Glomerular endothelial cell (primary cell): ENCODE results near the gene KLHL10. TPM values are rescaled to one million over a fixed set of nuclear protein-coding genes. Genes with fewer than 3 reads are reported as not detected.
A peak's percentile ranks its signal among the peaks of the same experiment; 100 is the strongest.
"Not testable (repeated sequence)": the region's sequence is repeated elsewhere in the genome, so short reads cannot be mapped to it uniquely, and the experiment has no call there.

Experiments used
- DNase-seq: peaks from one replicate; pipeline ENCODE4 v3.0.0-alpha.2; 2011; ENCODE audit warnings: low read depth, low spot score; ENCODE audit errors: extremely low read depth
- total RNA-seq: library from RNA; depleted of rRNA; stranded (reverse); fragments of >200 nt; gene quantifications from 2 replicates; pipeline ENCODE4 v1.2.3, GENCODE V29; 2015

Gene KLHL10
- total RNA-seq, 1 donor from 2014 or later = not detected

- DNase-seq = no peak
These were observed 11.8 kb downstream of the KLHL10 start for GRCh38 chr17:41849251-41849990.

GRCh38 chr17:41851382-41851781, 13.8 kb downstream of the KLHL10 start:
- DNase-seq = not testable (repeated sequence)

- DNase-seq = no peak
These were observed 22.8 kb downstream of the KLHL10 start for GRCh38 chr17:41860254-41860931.

- no peak for DNase-seq
These were observed 25.6 kb downstream of the KLHL10 start for GRCh38 chr17:41863074-41863848.

GRCh38 chr17:41864498-41864835, 26.8 kb downstream of the KLHL10 start:
- no peak for DNase-seq

GRCh38 chr17:41864836-41865595, 27.4 kb downstream of the KLHL10 start, which contains the start of gene KLHL11:
Gene KLHL11 (minus strand): TSS chr17:41865423. CDS start chr17:41865370, 53 bp downstream.
- DNase-seq = peak; percentile 25

GRCh38 chr17:41865596-41865893, 27.9 kb downstream of the KLHL10 start:
- DNase-seq = no peak

- DNase-seq = no peak
These were observed 30.9 kb downstream of the KLHL10 start for GRCh38 chr17:41868568-41868967.

GRCh38 chr17:41869426-41869825, 31.8 kb downstream of the KLHL10 start:
- DNase-seq = no peak

- DNase-seq = no peak
These were observed 32.5 kb downstream of the KLHL10 start for GRCh38 chr17:41870097-41870496.

GRCh38 chr17:41870627-41871026, 33.0 kb downstream of the KLHL10 start:
- DNase-seq = no peak

- DNase-seq = no peak
These were observed 34.2 kb downstream of the KLHL10 start for GRCh38 chr17:41871789-41872188.

GRCh38 chr17:41873559-41874292, 36.1 kb downstream of the KLHL10 start:
- no peak for DNase-seq

GRCh38 chr17:41874293-41874670, 36.7 kb downstream of the KLHL10 start:
- not testable (repeated sequence) for DNase-seq

- no peak for DNase-seq
These were observed 42.5 kb downstream of the KLHL10 start for GRCh38 chr17:41880130-41880529.

- DNase-seq = no peak
These were observed 45.1 kb downstream of the KLHL10 start for GRCh38 chr17:41882756-41883155.

- DNase-seq = no peak
These were observed 48.1 kb downstream of the KLHL10 start for GRCh38 chr17:41885733-41886132.

GRCh38 chr17:41888332-41888965, 50.8 kb downstream of the KLHL10 start:
- no peak for DNase-seq

- DNase-seq = no peak
These were observed 53.8 kb downstream of the KLHL10 start for GRCh38 chr17:41891135-41892020.
